ENCODE results near the gene FBXO36. TPM values are rescaled to one million over a fixed set of nuclear protein-coding genes. Genes with fewer than 3 reads are reported as not detected.

FBXO36 gene
- total RNA-seq, 2 donors from 2014 or later: 0.52 to 2.0 TPM

- Histone ChIP-seq H3K36me3 (replicated peaks in 1 of 2; ENCODE audit: insufficient read depth in 1 of 2, low read depth in 2 of 2) (no peaks in the 10 kb centered on the region), H3K4me3 (no peak overlapping the region), H3K9me3 (no peaks in the 10 kb centered on the region), H3K4me1 (no peaks in the 10 kb centered on the region), H3K27me3 (no peaks in the 10 kb centered on the region), H3K27ac (no peak overlapping the region)
- TF ChIP-seq POLR2A (IDR thresholded peaks at IDR 0.05) (no peak), CTCF (IDR thresholded peaks at IDR 0.05) (no peak)
- ATAC-seq: no peak
- 84% methylated on average over 3 of the region's 3 CpGs for WGBS, 2 donors
- intact Hi-C loops (cut with DNase I): no loop called here
- DNase-seq: no peak
Measured at GRCh38 chr2:229970406-229970805, 48.1 kb downstream of the FBXO36 start.

GRCh38 chr2:229971298-229971790 is 49.0 kb downstream of the FBXO36 start:
- DNase-seq (no peak), ATAC-seq (no peak)
- 90 to 100% methylated on average over 3 of the region's 3 CpGs for WGBS, 2 donors
- intact Hi-C loops (cut with DNase I): no loop called here
- Histone ChIP-seq H3K36me3 (replicated peaks in 1 of 2; ENCODE audit: insufficient read depth in 1 of 2, low read depth in 2 of 2) (no peaks in the 10 kb centered on the region), H3K4me3 (no peak overlapping the region), H3K9me3 (no peaks in the 10 kb centered on the region), H3K27me3 (no peaks in the 10 kb centered on the region), H3K27ac (no peak overlapping the region), H3K4me1 (no peaks in the 10 kb centered on the region)
- no peak for TF ChIP-seq POLR2A (IDR thresholded peaks at IDR 0.05)
- no peak for TF ChIP-seq CTCF (IDR thresholded peaks at IDR 0.05)

DNA sequence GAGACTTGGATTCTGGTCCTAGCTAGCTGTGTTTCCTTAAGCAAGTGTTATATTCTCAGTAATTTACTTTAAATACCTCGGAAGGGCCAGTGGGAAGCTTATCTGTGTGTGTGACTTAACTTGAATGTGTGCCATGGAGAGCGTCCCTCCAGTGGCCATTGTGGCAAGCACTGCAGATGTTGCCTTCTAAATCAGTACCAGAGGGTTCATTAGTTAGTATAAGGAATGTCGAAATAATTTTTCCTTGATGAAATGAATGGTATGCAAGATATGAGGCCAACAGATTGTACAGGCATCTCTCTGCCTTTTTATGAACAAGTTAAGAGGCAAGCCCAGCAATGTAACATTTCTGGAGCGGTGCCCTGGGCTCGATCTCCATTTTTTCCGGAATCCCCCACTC is 52.0 kb downstream of the FBXO36 start:
- no peaks in the 10 kb centered on the region for H3K4me1 ChIP-seq
- DNase-seq (peak in 3 of 4 donors; percentile 13 to 22 (median 17)), ATAC-seq (peak; percentile 27)
- no peaks in the 10 kb centered on the region for H3K9me3 ChIP-seq
- WGBS, 2 donors: 48 to 49% methylated on average over 6 of the region's 6 CpGs
- peak in 1 of 7 experiments; percentile 13 for TF ChIP-seq CTCF (IDR thresholded peaks at IDR 0.05)
- no peak for TF ChIP-seq POLR2A (IDR thresholded peaks at IDR 0.05)
- no peak overlapping the region for H3K27ac ChIP-seq
- intact Hi-C loops (cut with DNase I): no loop called here
- H3K27me3 ChIP-seq: no peaks in the 10 kb centered on the region
- no peak overlapping the region for H3K4me3 ChIP-seq
- H3K36me3 ChIP-seq (replicated peaks in 1 of 2; ENCODE audit: insufficient read depth in 1 of 2, low read depth in 2 of 2): no peaks in the 10 kb centered on the region

- H3K4me1 ChIP-seq: peaks cover 9% of the 10 kb centered on the region
- no peaks in the 10 kb centered on the region for H3K27me3 ChIP-seq
- DNase-seq (peak; percentile 21 to 66 (median 49)), ATAC-seq (peak; percentile 71)
- H3K4me3 ChIP-seq: no peak overlapping the region
- H3K9me3 ChIP-seq: no peaks in the 10 kb centered on the region
- 36 to 39% methylated on average over 6 to 7 of the region's 7 CpGs for WGBS, 2 donors
- TF ChIP-seq CTCF (IDR thresholded peaks at IDR 0.05) (no peak), POLR2A (IDR thresholded peaks at IDR 0.05) (no peak)
- H3K36me3 ChIP-seq (replicated peaks in 1 of 2; ENCODE audit: insufficient read depth in 1 of 2, low read depth in 2 of 2): no peaks in the 10 kb centered on the region
- intact Hi-C loops (cut with DNase I): no loop called here
- no peak overlapping the region for H3K27ac ChIP-seq
Measured at GRCh38 chr2:229980431-229981184, 58.3 kb downstream of the FBXO36 start.

GRCh38 chr2:229993236-229993635 is 70.9 kb downstream of the FBXO36 start:
- H3K27me3 ChIP-seq: no peaks in the 10 kb centered on the region
- ATAC-seq: no peak
- TF ChIP-seq CTCF (IDR thresholded peaks at IDR 0.05): no peak
- no peak for TF ChIP-seq POLR2A (IDR thresholded peaks at IDR 0.05)
- intact Hi-C loops (cut with DNase I): no loop called here
- H3K4me1 ChIP-seq: no peaks in the 10 kb centered on the region
- DNase-seq: no peak
- no peaks in the 10 kb centered on the region for H3K36me3 ChIP-seq (replicated peaks in 1 of 2; ENCODE audit: insufficient read depth in 1 of 2, low read depth in 2 of 2)
- H3K9me3 ChIP-seq: no peaks in the 10 kb centered on the region
- H3K27ac ChIP-seq: no peak overlapping the region
- no peak overlapping the region for H3K4me3 ChIP-seq
- 88 to 91% methylated on average over 6 of the region's 6 CpGs for WGBS, 2 donors

All from body of pancreas (tissue), 4 donors.